NCI-H524 (cell line): ENCODE results near the gene FLAD1.

Experiments used
- DNase-seq, 2 experiments: peaks; one replicate each; lab custom pipeline; 2025; lab: John Stamatoyannopoulos, UW

FLAD1 gene

DNA sequence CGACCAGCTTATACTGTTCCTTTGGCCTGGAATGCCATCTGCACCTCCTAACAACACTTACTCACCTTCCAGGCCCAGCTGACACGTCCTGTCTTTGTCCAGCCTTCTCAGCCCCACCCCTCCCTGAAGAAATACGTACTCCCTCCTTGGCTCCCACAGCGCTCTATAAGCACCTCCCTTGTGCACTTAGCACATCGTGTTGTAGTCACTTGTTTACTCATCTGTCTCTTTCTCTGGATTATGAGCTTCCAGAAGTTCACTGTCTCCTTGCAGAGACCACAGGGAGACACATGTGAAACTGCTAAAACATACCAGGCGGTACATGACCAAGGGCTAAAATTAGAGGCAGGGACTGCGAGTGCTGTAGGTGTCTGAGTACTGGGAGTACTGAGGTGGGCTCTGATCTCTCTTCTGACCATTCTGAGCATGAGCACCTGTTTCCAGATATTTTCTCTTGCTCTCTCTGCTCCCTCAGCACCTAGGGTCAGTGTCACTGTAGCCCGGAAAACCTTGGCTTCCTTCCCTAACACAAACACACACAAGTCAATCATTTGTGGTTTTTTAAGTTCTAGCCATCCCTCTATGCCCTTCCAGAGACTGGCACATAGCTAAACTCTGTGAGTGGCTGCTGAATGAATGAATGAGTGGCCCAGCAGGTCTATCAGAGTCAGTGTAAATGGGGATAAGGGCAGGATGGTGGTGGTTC is 55.6 kb downstream of the FLAD1 start:
- DNase-seq = no peak

DNA sequence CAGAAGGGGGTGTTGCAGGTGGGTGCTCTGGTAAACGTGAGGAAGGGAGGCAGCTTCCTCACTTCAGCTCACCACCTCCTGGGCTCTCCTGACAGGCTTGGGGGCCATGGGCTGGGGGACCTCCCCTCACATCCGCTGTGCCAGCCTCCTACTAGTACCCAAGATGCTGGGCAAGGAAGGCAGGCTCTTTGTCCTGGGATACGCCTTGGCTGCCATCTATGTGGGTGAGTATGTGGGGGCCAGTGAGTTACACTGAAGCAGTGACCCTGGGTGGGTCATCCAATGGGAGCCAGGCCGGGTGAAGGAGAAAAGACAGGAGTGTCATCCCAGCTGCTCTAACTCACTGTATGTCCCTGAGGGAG is 56.1 kb downstream of the FLAD1 start:
- DNase-seq = no peak

DNA sequence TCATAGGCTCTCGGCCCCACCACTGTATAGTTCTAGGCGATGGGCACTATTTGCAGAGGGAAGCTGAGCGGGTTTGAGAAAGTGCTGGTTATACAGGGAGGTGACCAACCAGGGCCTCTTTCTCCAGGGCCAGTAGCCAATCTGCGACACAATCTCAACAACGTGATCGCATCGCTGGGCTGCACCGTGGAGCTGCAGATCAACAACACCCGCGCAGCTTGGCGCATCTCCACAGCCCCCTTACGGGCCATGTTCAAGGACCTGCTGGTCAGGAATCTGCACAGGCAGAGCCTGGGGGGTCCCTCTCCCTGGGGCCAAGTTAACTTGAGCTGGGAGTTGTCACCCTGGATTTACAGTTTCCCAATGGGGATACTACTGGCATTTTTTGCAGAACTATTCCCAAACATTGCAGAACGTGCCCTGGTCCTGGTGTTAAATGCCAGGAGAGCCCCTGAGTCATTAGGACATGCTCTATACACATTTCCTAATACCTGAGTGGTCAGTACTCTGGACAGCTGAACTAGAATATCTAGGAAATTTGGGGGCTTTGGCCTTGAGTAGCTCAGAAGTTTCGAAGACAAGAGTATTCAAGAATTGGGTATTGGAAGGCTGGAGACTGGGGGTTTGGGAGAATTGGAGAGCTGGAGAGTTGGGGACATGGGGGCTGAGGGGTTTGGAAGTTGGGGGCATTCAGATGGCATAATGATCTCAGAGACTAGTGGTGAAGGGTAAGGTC is 57.4 kb downstream of the FLAD1 start:
- no peak for DNase-seq
